ENCODE results near the gene C12orf57. TPM values are rescaled to one million over a fixed set of nuclear protein-coding genes. Genes with fewer than 3 reads are reported as not detected.

Gene C12orf57
- polyA plus RNA-seq, 1 donor: 148 TPM

GRCh38 chr12:6954316-6955107 lies 10.7 kb downstream of the C12orf57 start:
- no peak for DNase-seq

GRCh38 chr12:6955108-6956020 lies 11.5 kb downstream of the C12orf57 start:
- DNase-seq: no peak

GRCh38 chr12:6956021-6956727 lies 12.4 kb downstream of the C12orf57 start:
- DNase-seq: no peak

- DNase-seq: no peak
Observed at GRCh38 chr12:6957151-6957701, 13.4 kb downstream of the C12orf57 start.

- DNase-seq: no peak
Observed at GRCh38 chr12:6957741-6958608, 14.2 kb downstream of the C12orf57 start.

GRCh38 chr12:6958609-6959057 lies 14.8 kb downstream of the C12orf57 start:
- no peak for DNase-seq

- no peak for DNase-seq
Observed at GRCh38 chr12:6959058-6959804, 15.4 kb downstream of the C12orf57 start.

- no peak for DNase-seq
Observed at GRCh38 chr12:6959805-6960592, 16.2 kb downstream of the C12orf57 start.

- no peak for DNase-seq
Observed at GRCh38 chr12:6960593-6961277, 16.9 kb downstream of the C12orf57 start.

- DNase-seq: no peak
Observed at GRCh38 chr12:6961278-6961694, 17.5 kb downstream of the C12orf57 start.

GRCh38 chr12:6961695-6962284 lies 18.0 kb downstream of the C12orf57 start:
- DNase-seq: no peak

- DNase-seq: no peak
Observed at GRCh38 chr12:6962285-6963015, 18.6 kb downstream of the C12orf57 start.

- DNase-seq: no peak
Observed at GRCh38 chr12:6963016-6963731, 19.4 kb downstream of the C12orf57 start.

GRCh38 chr12:6963791-6964413 lies 20.1 kb downstream of the C12orf57 start:
- DNase-seq: no peak

- DNase-seq: no peak
Observed at GRCh38 chr12:6964605-6965025, 20.8 kb downstream of the C12orf57 start.

- DNase-seq: peak; percentile 90
Observed at GRCh38 chr12:6965026-6965661, 21.3 kb downstream of the C12orf57 start.
